GM13977 (cell line): ENCODE measurements around the gene ST7L.

Experiments
- DNase-seq: peaks from one replicate; pipeline ENCODE4 v3.0.0; 2012; ENCODE audit warnings: low spot score
- in situ Hi-C: fragments of 300-500 bp; cut with MboI; formaldehyde crosslinking; loops from one replicate; pipeline ENCODE4 v1.12.0; 2022; ENCODE audit warnings: low sequenced_read_pairs, low pct_unique_long_range_greater_than_20kb, mixed read lengths, inconsistent platforms; ENCODE audit not compliant: unreplicated experiment
- TF ChIP-seq, protein P1 (sequence below): IDR thresholded peaks from 2 replicates; pipeline ENCODE4 v1.5.1; 2012; ENCODE audit warnings: mild to moderate bottlenecking, control low read depth; ENCODE audit not compliant: insufficient read depth; ENCODE audit errors: extremely low read depth, missing control alignments

The ST7L gene

DNA sequence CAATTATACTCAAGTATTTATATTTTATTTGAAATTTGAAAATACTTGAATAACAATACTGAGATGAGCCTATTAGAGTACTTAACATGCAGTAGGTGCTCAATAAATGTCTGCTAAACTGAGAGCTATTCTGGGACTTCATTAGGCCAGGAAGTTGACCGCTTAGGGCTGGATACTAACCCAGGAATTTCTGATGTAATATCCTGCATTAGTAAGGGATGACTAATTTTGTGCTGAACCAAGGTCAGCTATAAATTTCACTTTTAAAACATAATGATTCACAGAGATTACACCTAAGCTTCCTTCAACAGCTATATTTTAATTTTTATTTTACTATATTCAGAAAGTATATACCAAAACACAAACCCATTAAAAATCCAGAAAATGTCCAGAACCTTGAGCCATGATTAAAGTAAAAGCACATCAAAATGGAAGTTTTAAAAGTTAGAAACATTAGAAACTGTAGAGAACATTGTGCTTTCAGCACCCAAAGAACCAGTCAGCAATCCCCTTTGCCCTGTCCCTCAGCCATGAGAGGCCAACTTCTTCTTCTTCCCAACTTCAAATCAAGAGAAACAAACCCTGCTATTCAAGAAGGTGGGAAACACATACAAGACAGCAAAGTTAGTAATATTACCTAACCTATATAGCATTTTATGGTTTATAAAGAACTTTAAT, 74.8 kb downstream of the ST7L start:
- in situ Hi-C loops: no loop called here
- DNase-seq: no peak
- TF ChIP-seq, protein P1, sequence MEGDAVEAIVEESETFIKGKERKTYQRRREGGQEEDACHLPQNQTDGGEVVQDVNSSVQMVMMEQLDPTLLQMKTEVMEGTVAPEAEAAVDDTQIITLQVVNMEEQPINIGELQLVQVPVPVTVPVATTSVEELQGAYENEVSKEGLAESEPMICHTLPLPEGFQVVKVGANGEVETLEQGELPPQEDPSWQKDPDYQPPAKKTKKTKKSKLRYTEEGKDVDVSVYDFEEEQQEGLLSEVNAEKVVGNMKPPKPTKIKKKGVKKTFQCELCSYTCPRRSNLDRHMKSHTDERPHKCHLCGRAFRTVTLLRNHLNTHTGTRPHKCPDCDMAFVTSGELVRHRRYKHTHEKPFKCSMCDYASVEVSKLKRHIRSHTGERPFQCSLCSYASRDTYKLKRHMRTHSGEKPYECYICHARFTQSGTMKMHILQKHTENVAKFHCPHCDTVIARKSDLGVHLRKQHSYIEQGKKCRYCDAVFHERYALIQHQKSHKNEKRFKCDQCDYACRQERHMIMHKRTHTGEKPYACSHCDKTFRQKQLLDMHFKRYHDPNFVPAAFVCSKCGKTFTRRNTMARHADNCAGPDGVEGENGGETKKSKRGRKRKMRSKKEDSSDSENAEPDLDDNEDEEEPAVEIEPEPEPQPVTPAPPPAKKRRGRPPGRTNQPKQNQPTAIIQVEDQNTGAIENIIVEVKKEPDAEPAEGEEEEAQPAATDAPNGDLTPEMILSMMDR: no peak

DNA sequence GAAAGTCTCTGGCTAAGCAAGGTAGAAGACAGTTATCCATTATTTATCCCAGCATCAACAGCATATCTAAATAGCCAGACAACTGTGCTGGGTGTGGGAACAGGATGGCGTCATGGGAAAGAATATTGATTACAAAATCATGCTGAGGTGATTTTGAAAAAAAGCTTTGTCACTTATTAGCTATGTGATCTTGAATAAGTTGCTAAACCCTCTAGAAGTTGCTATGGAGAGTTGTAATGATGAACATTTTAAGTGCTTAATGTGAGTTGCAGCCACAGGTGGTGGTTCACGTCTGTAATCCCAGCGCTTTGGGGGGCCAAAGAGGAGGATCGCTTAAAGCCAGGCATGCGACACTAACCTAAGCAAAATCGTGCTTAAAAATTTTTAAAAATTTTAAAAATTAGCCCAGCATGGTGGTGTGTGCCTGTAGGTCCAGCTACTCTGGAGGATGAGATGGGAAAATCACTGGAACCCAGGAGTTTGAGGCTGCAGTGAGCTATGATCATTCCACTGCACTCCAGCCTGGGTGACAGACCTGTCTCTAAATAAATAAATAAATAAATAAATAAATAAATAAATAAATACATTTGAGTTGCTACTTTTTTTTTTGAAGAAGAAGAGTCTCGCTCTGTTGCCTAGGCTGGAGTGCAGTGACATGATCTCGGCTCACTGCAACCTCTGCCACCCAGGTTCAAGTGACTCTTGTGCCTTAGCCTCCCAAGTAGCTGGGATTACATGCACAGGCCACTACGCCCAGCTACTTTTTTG, 76.6 kb downstream of the ST7L start:
- in situ Hi-C loops: no loop called here
- DNase-seq: no peak
- TF ChIP-seq, protein P1: no peak

DNA sequence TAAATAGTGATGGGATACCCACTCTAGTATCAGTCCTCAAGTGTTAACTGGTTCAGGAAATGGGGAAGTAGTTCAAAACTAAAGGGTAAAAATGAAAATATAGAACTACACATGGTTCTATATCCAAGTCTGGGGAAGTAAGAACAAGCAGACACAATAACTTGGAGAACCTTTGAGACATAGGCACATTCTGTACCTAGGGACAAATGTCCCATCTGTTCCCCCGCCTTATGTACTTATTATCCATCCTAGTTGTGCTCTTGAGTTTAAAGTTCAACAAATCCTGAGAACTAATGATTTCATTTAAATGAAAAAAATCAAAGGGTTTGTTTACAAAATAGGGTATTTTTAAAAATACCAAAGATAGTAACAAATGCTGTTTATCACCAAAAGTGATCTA, 77.6 kb downstream of the ST7L start:
- TF ChIP-seq, protein P1: no peak
- DNase-seq: no peak
- in situ Hi-C loops: no loop called here

DNA sequence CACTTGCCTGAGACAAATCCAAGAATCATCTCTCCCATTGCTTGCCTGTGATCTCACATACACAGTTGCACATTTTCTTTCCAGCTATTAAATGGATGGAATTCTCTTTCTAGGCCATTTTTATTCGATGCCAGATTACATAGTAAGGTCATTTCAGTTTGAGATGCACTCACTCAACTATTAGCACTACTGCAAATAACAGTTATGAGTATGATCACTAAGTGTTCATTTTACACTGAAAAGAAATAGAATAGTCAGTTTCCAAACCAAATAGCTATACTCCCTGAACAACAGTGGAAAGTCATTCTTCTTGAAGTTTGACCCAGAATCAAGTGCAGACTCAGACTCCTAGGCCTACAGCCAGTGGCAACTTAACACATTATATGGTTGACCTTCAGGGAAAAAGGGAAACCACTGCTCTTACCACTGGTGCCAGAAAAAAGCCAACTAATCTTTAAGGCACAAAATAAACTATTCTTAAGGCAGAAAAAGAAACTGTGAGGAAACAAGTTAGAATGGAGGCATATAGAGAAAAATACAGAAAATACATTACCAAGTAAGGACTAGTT, 78.6 kb downstream of the ST7L start:
- DNase-seq: no peak
- TF ChIP-seq, protein P1: no peak
- in situ Hi-C loops: no loop called here

DNA sequence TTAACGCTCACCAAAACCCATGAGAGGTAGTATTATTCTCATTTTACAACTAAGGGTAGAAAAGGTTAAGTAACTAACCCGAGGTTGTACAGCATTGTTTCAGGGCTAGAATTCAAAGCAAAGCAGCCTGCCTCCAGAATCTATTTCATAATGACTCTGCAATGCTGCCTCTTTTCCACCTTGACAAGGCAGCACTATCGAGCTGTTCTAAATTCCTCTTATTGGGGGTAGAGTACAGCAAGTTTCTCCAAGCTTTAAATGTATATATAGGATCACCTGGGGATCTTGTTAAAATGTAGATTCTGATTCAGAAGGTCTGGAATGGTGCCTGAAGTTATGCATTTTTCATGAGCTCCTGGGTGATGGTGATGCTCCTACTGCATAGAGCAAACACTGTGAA, 80.1 kb downstream of the ST7L start:
- in situ Hi-C loops: no loop called here
- TF ChIP-seq, protein P1: no peak
- DNase-seq: no peak

DNA sequence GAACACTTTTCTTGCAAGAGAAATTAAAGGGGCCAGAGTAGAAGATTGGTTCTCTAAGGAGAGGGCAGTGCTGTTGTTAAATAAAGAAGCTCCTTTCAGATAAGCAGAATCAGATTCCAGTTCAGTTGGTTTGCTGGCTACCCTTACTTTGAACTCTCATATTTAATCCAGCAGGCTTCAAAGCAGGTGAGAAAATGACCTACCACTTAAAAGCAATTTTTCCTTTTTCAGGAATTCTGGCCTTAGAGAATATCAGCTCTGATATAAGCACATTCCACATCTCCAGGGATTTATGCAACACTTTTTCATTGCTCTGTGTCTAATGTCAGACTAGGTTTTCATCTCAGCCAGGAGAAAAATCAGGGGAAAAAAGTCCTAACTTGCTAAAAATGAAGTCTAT, 81.5 kb downstream of the ST7L start:
- TF ChIP-seq, protein P1: no peak
- in situ Hi-C loops: no loop called here
- DNase-seq: no peak
